ENCODE measurements around the gene SOWAHA.
A peak's percentile ranks its signal among the peaks of the same experiment; 100 is the strongest.

The SOWAHA gene

GRCh38 chr5:132820162-132820754 is 7.2 kb downstream of the SOWAHA start:
- Histone ChIP-seq H3K4me2 (ENCODE audit: low read depth, low read length) (no peak overlapping the region), H3K27me3 (replicated peaks; ENCODE audit: insufficient read depth, low read length) (no peaks in the 10 kb centered on the region), H3K9ac (ENCODE audit: low read length) (no peak overlapping the region)

GRCh38 chr5:132821350-132821749 is 8.2 kb downstream of the SOWAHA start:
- H3K4me2 ChIP-seq (ENCODE audit: low read depth, low read length) = no peak overlapping the region
- TF ChIP-seq EZH2 (optimal IDR thresholded peaks at IDR 0.05; ENCODE audit: low read depth, low read length) = no peak
- TF ChIP-seq CTCF (IDR thresholded peaks at IDR 0.05; ENCODE audit: low read length) = no peak
- no peaks in the 10 kb centered on the region for H3K9me2 ChIP-seq (replicated peaks; ENCODE audit: insufficient read depth, low read length)
- H3K4me3 ChIP-seq (ENCODE audit: low read length) = no peak overlapping the region
- DNase-seq = no peak
- no peaks in the 10 kb centered on the region for H3K36me3 ChIP-seq (replicated peaks; ENCODE audit: insufficient read depth, low read length)
- H3K9ac ChIP-seq (ENCODE audit: low read length) = no peak overlapping the region
- H3F3A ChIP-seq (ENCODE audit: insufficient read depth, low read length) = no peaks in the 10 kb centered on the region
- H3K27me3 ChIP-seq (replicated peaks; ENCODE audit: insufficient read depth, low read length) = no peaks in the 10 kb centered on the region
- H4K20me1 ChIP-seq (ENCODE audit: insufficient read depth, low read length) = no peaks in the 10 kb centered on the region
- no peak overlapping the region for H3K27ac ChIP-seq (ENCODE audit: low read length)
- H2AFZ ChIP-seq (ENCODE audit: low read length) = no peak overlapping the region
- no peaks in the 10 kb centered on the region for H3K79me2 ChIP-seq (ENCODE audit: low read length)
- H3K9me3 ChIP-seq (replicated peaks; ENCODE audit: insufficient read depth, low read length) = no peaks in the 10 kb centered on the region
- no peaks in the 10 kb centered on the region for H3K4me1 ChIP-seq (ENCODE audit: low read length)

More at GRCh38 chr5:132820162-132820754, 7.2 kb downstream of the SOWAHA start:
- DNase-seq = peak; percentile 91
- Histone ChIP-seq H3K9me2 (replicated peaks; ENCODE audit: insufficient read depth, low read length) (no peaks in the 10 kb centered on the region), H3K79me2 (ENCODE audit: low read length) (no peaks in the 10 kb centered on the region), H3F3A (ENCODE audit: insufficient read depth, low read length) (no peaks in the 10 kb centered on the region), H4K20me1 (ENCODE audit: insufficient read depth, low read length) (no peaks in the 10 kb centered on the region), H3K4me3 (ENCODE audit: low read length) (no peak overlapping the region), H3K9me3 (replicated peaks; ENCODE audit: insufficient read depth, low read length) (no peaks in the 10 kb centered on the region), H2AFZ (ENCODE audit: low read length) (no peak overlapping the region), H3K4me1 (ENCODE audit: low read length) (no peaks in the 10 kb centered on the region), H3K27ac (ENCODE audit: low read length) (no peak overlapping the region), H3K36me3 (replicated peaks; ENCODE audit: insufficient read depth, low read length) (no peaks in the 10 kb centered on the region)
- TF ChIP-seq CTCF (IDR thresholded peaks at IDR 0.05; ENCODE audit: low read length) (peak; percentile 92), EZH2phosphoT487 (IDR thresholded peaks at IDR 0.05; ENCODE audit: low read length) (no peak), EZH2 (optimal IDR thresholded peaks at IDR 0.05; ENCODE audit: low read depth, low read length) (no peak)

GRCh38 chr5:132821791-132822190 is 8.7 kb downstream of the SOWAHA start:
- Histone ChIP-seq H2AFZ (ENCODE audit: low read length) (no peak overlapping the region), H3F3A (ENCODE audit: insufficient read depth, low read length) (no peaks in the 10 kb centered on the region), H4K20me1 (ENCODE audit: insufficient read depth, low read length) (no peaks in the 10 kb centered on the region), H3K4me1 (ENCODE audit: low read length) (no peaks in the 10 kb centered on the region), H3K4me3 (ENCODE audit: low read length) (no peak overlapping the region), H3K9me2 (replicated peaks; ENCODE audit: insufficient read depth, low read length) (no peaks in the 10 kb centered on the region), H3K9me3 (replicated peaks; ENCODE audit: insufficient read depth, low read length) (no peaks in the 10 kb centered on the region), H3K9ac (ENCODE audit: low read length) (no peak overlapping the region), H3K4me2 (ENCODE audit: low read depth, low read length) (no peak overlapping the region), H3K79me2 (ENCODE audit: low read length) (no peaks in the 10 kb centered on the region), H3K36me3 (replicated peaks; ENCODE audit: insufficient read depth, low read length) (no peaks in the 10 kb centered on the region), H3K27me3 (replicated peaks; ENCODE audit: insufficient read depth, low read length) (no peaks in the 10 kb centered on the region), H3K27ac (ENCODE audit: low read length) (no peak overlapping the region)
- no peak for TF ChIP-seq CTCF (IDR thresholded peaks at IDR 0.05; ENCODE audit: low read length)
- no peak for TF ChIP-seq EZH2phosphoT487 (IDR thresholded peaks at IDR 0.05; ENCODE audit: low read length)
- TF ChIP-seq EZH2 (optimal IDR thresholded peaks at IDR 0.05; ENCODE audit: low read depth, low read length) = no peak
- DNase-seq = no peak
